ENCODE data around the gene APBA3. TPM values are rescaled to one million over a fixed set of nuclear protein-coding genes. Genes with fewer than 3 reads are reported as not detected.

Gene APBA3
- total RNA-seq, 1 donor from 2014 or later: 12.7 TPM

Other genes starting within 250 kb of the APBA3 start
- gene TEKTIP1, start 222.5 kb downstream of the APBA3 start, total RNA-seq: not detected
- 23.7 TPM for gene MFSD12, start 204.1 kb downstream of the APBA3 start, total RNA-seq
- 37.0 TPM for gene HMG20B, start 188.7 kb downstream of the APBA3 start, total RNA-seq
- 2.7 TPM for gene GIPC3, start 176.2 kb downstream of the APBA3 start, total RNA-seq
- gene TBXA2R, start 154.8 kb downstream of the APBA3 start, total RNA-seq: 4.1 TPM
- 12.6 TPM for gene CACTIN, start 134.9 kb downstream of the APBA3 start, total RNA-seq
- 34.7 TPM for gene PIP5K1C, start 61.2 kb downstream of the APBA3 start, total RNA-seq
- 0.62 TPM for gene TJP3, start 53.3 kb downstream of the APBA3 start, total RNA-seq
- 73.8 TPM for gene MRPL54, start 990 bp upstream of the APBA3 start, total RNA-seq
- gene RAX2, start 10.5 kb upstream of the APBA3 start, total RNA-seq: not detected
- gene MATK, start 24.7 kb upstream of the APBA3 start, total RNA-seq: 0.43 TPM
- not detected for gene ZFR2, start 107.3 kb upstream of the APBA3 start, total RNA-seq
- not detected for gene ATCAY, start 119.0 kb upstream of the APBA3 start, total RNA-seq
- 627 TPM for gene NMRK2, start 171.4 kb upstream of the APBA3 start, total RNA-seq
- 67.5 TPM for gene DAPK3, start 209.4 kb upstream of the APBA3 start, total RNA-seq
- gene EEF2, start 223.8 kb upstream of the APBA3 start, total RNA-seq: 2,154 TPM
- 16.1 TPM for gene PIAS4, start 246.0 kb upstream of the APBA3 start, total RNA-seq